ENCODE results near the gene SDK1.

- no peak for TF ChIP-seq CTCF (IDR thresholded peaks at IDR 0.05)
- no peak for TF ChIP-seq POLR2A (IDR thresholded peaks at IDR 0.05)
These were observed 621.2 kb downstream of the SDK1 start for GRCh38 chr7:3922175-3922635.

All from uterus (tissue), 2 donors.